Astrocyte (in vitro differentiated cells and primary cell): ENCODE data around the gene SYNGR1. TPM values are rescaled to one million over a fixed set of nuclear protein-coding genes. Genes with fewer than 3 reads are reported as not detected.
A peak's percentile ranks its signal among the peaks of the same experiment; 100 is the strongest.
"Not testable (repeated sequence)": the region's sequence is repeated elsewhere in the genome, so short reads cannot be mapped to it uniquely, and the experiment has no call there.

Source experiments
- DNase-seq: peaks from one replicate; pipeline ENCODE4 v3.0.0-alpha.2; 2010; ENCODE audit warnings: low read depth
- FAIRE-seq: peaks from 2 replicates; lab custom pipeline; 2011; peaks lifted over from hg19 to GRCh38; lab: Jason Lieb, UNC
- H2AFZ ChIP-seq: 2 replicates; pipeline ENCODE4 v1.6.0; 2012; ENCODE audit warnings: low read depth, low read length, inconsistent platforms
- H3K27ac ChIP-seq: 2 replicates; pipeline ENCODE4 v1.5.1; 2011; ENCODE audit warnings: low read depth, low read length, inconsistent platforms
- H3K27me3 ChIP-seq: 2 replicates; pipeline ENCODE4 v1.6.0; 2011; ENCODE audit warnings: low read length, inconsistent platforms; ENCODE audit not compliant: insufficient read depth
- H3K36me3 ChIP-seq: 2 replicates; pipeline ENCODE4 v1.5.1; 2011; ENCODE audit warnings: low read length, inconsistent platforms; ENCODE audit not compliant: insufficient read depth
- H3K4me1 ChIP-seq: 2 replicates; pipeline ENCODE4 v1.5.1; 2011; ENCODE audit warnings: low read length, inconsistent platforms; ENCODE audit not compliant: insufficient read depth
- H3K4me2 ChIP-seq: 2 replicates; pipeline ENCODE4 v1.6.0; 2012; ENCODE audit warnings: low read length, inconsistent platforms
- H3K4me3 ChIP-seq: 2 replicates; pipeline ENCODE4 v1.5.1; 2011; ENCODE audit warnings: low read depth, mild to moderate bottlenecking, low read length, inconsistent platforms; ENCODE audit not compliant: insufficient read depth
- H3K79me2 ChIP-seq: 2 replicates; pipeline ENCODE4 v1.6.0; 2012; ENCODE audit warnings: mild to moderate bottlenecking, low read length, inconsistent platforms; ENCODE audit not compliant: insufficient read depth
- H3K9ac ChIP-seq: 2 replicates; pipeline ENCODE4 v1.6.0; 2012; ENCODE audit warnings: mild to moderate bottlenecking, low read length, inconsistent platforms
- H3K9me3 ChIP-seq: 2 replicates; pipeline ENCODE4 v1.5.1; 2012; ENCODE audit warnings: low read depth, mild to moderate bottlenecking, low read length, inconsistent platforms; ENCODE audit not compliant: insufficient read depth
- H4K20me1 ChIP-seq: 2 replicates; pipeline ENCODE4 v1.6.0; 2012; ENCODE audit warnings: low read length, inconsistent platforms; ENCODE audit not compliant: insufficient read depth
- H3K27ac Mint-ChIP-seq: one replicate; pipeline ENCODE4 v1.8.0; 2021; ENCODE audit warnings: mild to moderate bottlenecking, mixed read lengths; ENCODE audit not compliant: unreplicated experiment
- H3K27me3 Mint-ChIP-seq: one replicate; pipeline ENCODE4 v1.8.0; 2021; ENCODE audit warnings: low read depth, mixed read lengths; ENCODE audit not compliant: unreplicated experiment
- H3K36me3 Mint-ChIP-seq: one replicate; pipeline ENCODE4 v1.8.0; 2021; ENCODE audit warnings: low read depth, mixed read lengths; ENCODE audit not compliant: unreplicated experiment
- H3K4me1 Mint-ChIP-seq: one replicate; pipeline ENCODE4 v1.8.0; 2021; ENCODE audit warnings: low read depth, mixed read lengths; ENCODE audit not compliant: unreplicated experiment
- H3K4me3 Mint-ChIP-seq: one replicate; pipeline ENCODE4 v1.8.0; 2021; ENCODE audit warnings: mild to moderate bottlenecking, moderate library complexity, mixed read lengths; ENCODE audit not compliant: unreplicated experiment
- H3K9me3 Mint-ChIP-seq: one replicate; pipeline ENCODE4 v1.8.0; 2021; ENCODE audit warnings: mild to moderate bottlenecking, mixed read lengths; ENCODE audit not compliant: unreplicated experiment
- CTCF ChIP-seq: IDR thresholded peaks from 2 replicates; pipeline ENCODE4 v1.5.1; 2011; ENCODE audit warnings: low read depth, mild to moderate bottlenecking, inconsistent platforms, low read length, moderate library complexity; ENCODE audit not compliant: insufficient read depth
- EZH2 ChIP-seq: IDR thresholded peaks from 2 replicates; pipeline ENCODE4 v1.6.1; 2012; ENCODE audit warnings: mild to moderate bottlenecking, low read length, inconsistent platforms; ENCODE audit not compliant: insufficient read depth
- total RNA-seq: library from RNA; stranded (reverse); gene quantifications from 2 replicates; pipeline ENCODE4 v1.2.1, GENCODE V29; 2021

The SYNGR1 gene
- total RNA-seq, 1 donor from 2014 or later: 12.0 TPM

- Mint-ChIP-seq H3K27me3 (peaks cover 1% of the 10 kb centered on the region), H3K4me3 (no peak overlapping the region)
Observed at GRCh38 chr22:39336411-39336810, 13.4 kb upstream of the SYNGR1 start.

GRCh38 chr22:39339775-39340174, 10.0 kb upstream of the SYNGR1 start:
- not testable (repeated sequence) for H3K27ac ChIP-seq, H3K9ac ChIP-seq, H3K27ac Mint-ChIP-seq, H3K79me2 ChIP-seq, H3K4me3 Mint-ChIP-seq, H3K9me3 ChIP-seq, H3K4me3 ChIP-seq, FAIRE-seq, H4K20me1 ChIP-seq, H3K27me3 Mint-ChIP-seq, H3K4me1 ChIP-seq, H3K27me3 ChIP-seq, H3K9me3 Mint-ChIP-seq, H3K4me2 ChIP-seq, H3K4me1 Mint-ChIP-seq, H3K36me3 Mint-ChIP-seq, H3K36me3 ChIP-seq, H2AFZ ChIP-seq
- DNase-seq: peak; percentile 52

More at GRCh38 chr22:39336411-39336810, 13.4 kb upstream of the SYNGR1 start:
- no peaks in the 10 kb centered on the region for H4K20me1 ChIP-seq
- no peak overlapping the region for H3K4me2 ChIP-seq
- no peaks in the 10 kb centered on the region for H3K79me2 ChIP-seq
- Mint-ChIP-seq H3K27ac (no peak overlapping the region), H3K4me1 (no peaks in the 10 kb centered on the region), H3K36me3 (no peaks in the 10 kb centered on the region), H3K9me3 (no peaks in the 10 kb centered on the region)
- DNase-seq (no peak), FAIRE-seq (no peak)
- H3K4me1 ChIP-seq: peaks cover 3% of the 10 kb centered on the region
- H2AFZ ChIP-seq: no peak overlapping the region
- H3K4me3 ChIP-seq: no peak overlapping the region
- no peak overlapping the region for H3K9ac ChIP-seq
- H3K27ac ChIP-seq: no peak overlapping the region
- no peaks in the 10 kb centered on the region for H3K36me3 ChIP-seq
- no peaks in the 10 kb centered on the region for H3K27me3 ChIP-seq
- TF ChIP-seq EZH2 (no peak), CTCF (no peak)
- H3K9me3 ChIP-seq: no peaks in the 10 kb centered on the region

DNA sequence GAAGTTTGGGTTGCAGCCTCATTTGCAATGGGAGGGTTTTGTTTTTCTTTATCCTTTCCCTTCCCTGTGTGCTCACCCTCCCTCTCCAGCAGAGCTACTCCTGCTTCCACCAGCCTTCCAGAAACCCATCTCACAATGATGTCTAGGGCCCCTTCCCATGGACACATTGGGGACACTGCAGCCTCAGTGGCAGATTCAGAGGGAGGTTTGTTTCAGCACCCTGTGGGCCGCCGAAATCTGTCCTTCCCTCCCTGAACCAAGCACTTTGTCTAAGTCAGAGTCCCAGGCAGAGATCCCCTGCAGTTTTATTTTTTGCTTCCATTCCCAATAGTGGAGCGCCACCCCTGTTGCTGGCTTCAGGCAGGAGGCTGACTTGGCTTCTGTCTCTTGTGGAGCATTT, 8.6 kb upstream of the SYNGR1 start:
- Histone ChIP-seq H2AFZ (no peak overlapping the region), H4K20me1 (no peaks in the 10 kb centered on the region), H3K36me3 (no peaks in the 10 kb centered on the region), H3K27ac (no peak overlapping the region), H3K4me1 (peaks cover 3% of the 10 kb centered on the region), H3K9ac (no peak overlapping the region), H3K27me3 (peaks cover 8% of the 10 kb centered on the region), H3K4me2 (no peak overlapping the region), H3K4me3 (no peak overlapping the region), H3K79me2 (no peaks in the 10 kb centered on the region), H3K9me3 (no peaks in the 10 kb centered on the region)
- Mint-ChIP-seq H3K4me3 (no peak overlapping the region), H3K9me3 (no peaks in the 10 kb centered on the region), H3K27ac (no peak overlapping the region), H3K27me3 (peaks cover 7% of the 10 kb centered on the region), H3K4me1 (no peaks in the 10 kb centered on the region), H3K36me3 (no peaks in the 10 kb centered on the region)
- FAIRE-seq (no peak), DNase-seq (no peak)
- TF ChIP-seq EZH2 (no peak), CTCF (no peak)
